ENCODE results near the gene CDK17. TPM values are rescaled to one million over a fixed set of nuclear protein-coding genes. Genes with fewer than 3 reads are reported as not detected.

CDK17 gene
- total and polyA plus RNA-seq, 2 of the 8 experiments (the other 6 are each of a cell fraction or from before 2014, with no cell fraction given): 5.8 to 20.0 TPM

GRCh38 chr12:96237035-96237434, 163.2 kb downstream of the CDK17 start:
- Histone ChIP-seq H4K20me1 (replicated peaks in 1 of 2; ENCODE audit: control insufficient read depth in 1 of 2, insufficient read depth in 2 of 2, low read length in 2 of 2) (no peaks in the 10 kb centered on the region), H2BK5ac (ENCODE audit: low read depth, low read length) (no peak overlapping the region), H3K56ac (replicated peaks; ENCODE audit: insufficient read length, low read depth, low read length) (no peak overlapping the region), H2BK20ac (ENCODE audit: low read length) (no peak overlapping the region), H2BK12ac (ENCODE audit: low read depth, low read length) (no peak overlapping the region), H4K5ac (ENCODE audit: insufficient read length, low read depth, low read length) (no peak overlapping the region), H2BK15ac (ENCODE audit: low read length) (no peak overlapping the region), H2BK120ac (replicated peaks; ENCODE audit: low read depth, low read length) (no peak overlapping the region), H3K23me2 (ENCODE audit: low read depth, low read length) (no peaks in the 10 kb centered on the region), H4K91ac (replicated peaks; ENCODE audit: insufficient read length, low read length) (no peak overlapping the region), H3K27ac (ENCODE audit: low read depth, low read length) (no peak overlapping the region), H3K14ac (ENCODE audit: insufficient read length) (no peak overlapping the region), H3K18ac (ENCODE audit: extremely low read depth, low read length) (no peak overlapping the region), H3K9ac (replicated peaks in 1 of 4; ENCODE audit: extremely low read depth in 1 of 4, low read depth in 3 of 4, low read length in 3 of 4) (no peak overlapping the region), H2AFZ (ENCODE audit: low read length) (no peak overlapping the region), H2AK5ac (ENCODE audit: low read depth, low read length) (no peak overlapping the region), H3K79me1 (ENCODE audit: low read depth, low read length) (no peaks in the 10 kb centered on the region), H3K4me3 (ENCODE audit: extremely low read depth in 1 of 4, insufficient read depth in 2 of 4, low read depth in 3 of 4, low read length in 4 of 4) (no peak overlapping the region), H3K27me3 (replicated peaks in 1 of 4; ENCODE audit: control insufficient read depth in 3 of 4, extremely low read depth in 1 of 4, insufficient read depth in 3 of 4, low read length in 3 of 4) (no peaks in the 10 kb centered on the region), H3K36me3 (ENCODE audit: control insufficient read depth in 2 of 4, insufficient read depth in 4 of 4, low read length in 3 of 4) (no peaks in the 10 kb centered on the region), H3K4ac (replicated peaks; ENCODE audit: insufficient read length, low read depth, low read length) (no peak overlapping the region), H3K9me3 (ENCODE audit: insufficient read depth in 2 of 2, low read depth in 1 of 2, low read length in 1 of 2) (no peaks in the 10 kb centered on the region), H3K79me2 (ENCODE audit: control insufficient read depth in 1 of 2, insufficient read depth in 2 of 2, low read length in 2 of 2) (no peaks in the 10 kb centered on the region), H3K4me1 (replicated peaks in 1 of 4; ENCODE audit: control insufficient read depth in 3 of 4, insufficient read depth in 4 of 4, low read length in 3 of 4) (peaks cover 0 to 2% (median 0%) of the 10 kb centered on the region in 4 experiments; a peak in 2 of 7 replicates), H3K23ac (ENCODE audit: insufficient read length) (no peak overlapping the region), H3K4me2 (ENCODE audit: insufficient read depth in 1 of 2, low read depth in 2 of 2, low read length in 2 of 2) (no peak overlapping the region), H4K8ac (ENCODE audit: extremely low read depth, insufficient read depth, low read length) (no peak overlapping the region)
- no peak for FAIRE-seq
- no peak for DNase-seq (ENCODE audit: low read depth in 1 of 2, low spot score in 2 of 2)
- ChIA-PET POLR2A (ENCODE audit: partially characterized antibody) (interaction anchor here (1.0 kb wide), 1 partner anchor 12 kb away, joined by 3 read pairs; no protein-coding TSS in a partner anchor), CTCF (ENCODE audit: partially characterized antibody) (no interaction called here)
- 96% methylated on average over 7 of the region's 7 CpGs; no CpG with 5 or more reads in 1 of the 2 experiments for WGBS, 2 experiments (ENCODE audit: extremely low coverage in 1 of 2, insufficient coverage in 1 of 2, insufficient read length in 1 of 2, insufficient replicate concordance in 2 of 2, low coverage in 1 of 2, low lambda C conversion rate in 2 of 2, missing lambda C conversion rate in 1 of 2)
- no peak for TF ChIP-seq NRF1 (IDR thresholded peaks at IDR 0.05; ENCODE audit: low read depth, low read length)
- TF ChIP-seq EGR1 (IDR thresholded peaks at IDR 0.05; ENCODE audit: borderline replicate concordance, low read depth, low read length): no peak
- TF ChIP-seq TAF7 (optimal IDR thresholded peaks at IDR 0.05; ENCODE audit: borderline replicate concordance, low read depth, low read length): no peak
- TF ChIP-seq E2F6 (IDR thresholded peaks at IDR 0.05): no peak
